ENCODE results near the gene PKP3.
"Not testable (repeated sequence)": the region's sequence is repeated elsewhere in the genome, so short reads cannot be mapped to it uniquely, and the experiment has no call there.

The PKP3 gene

DNA sequence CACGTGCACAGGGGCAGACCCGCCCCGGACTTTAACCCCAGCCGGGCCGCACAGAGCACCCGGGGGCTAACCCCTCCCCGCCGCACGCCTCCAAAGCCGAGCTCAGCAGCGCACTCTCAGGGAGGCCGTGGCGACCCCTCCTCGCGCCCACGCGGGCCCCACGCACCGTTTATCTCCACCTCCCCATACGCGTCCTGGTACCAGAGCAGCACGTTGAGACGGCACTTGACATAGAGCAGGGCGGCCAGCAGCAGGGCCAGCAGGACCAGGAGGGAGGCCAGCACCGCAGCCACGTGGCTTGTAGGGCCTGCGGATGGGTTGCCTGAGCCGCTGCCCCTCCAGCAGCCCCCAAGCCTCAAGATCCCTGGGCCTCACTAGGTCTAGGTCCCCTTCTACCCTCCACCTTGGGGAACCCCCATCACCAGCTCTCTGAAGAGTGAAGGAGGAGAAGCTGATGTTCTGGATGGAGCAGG, 13.7 kb downstream of the PKP3 start:
- TF ChIP-seq, protein P1, sequence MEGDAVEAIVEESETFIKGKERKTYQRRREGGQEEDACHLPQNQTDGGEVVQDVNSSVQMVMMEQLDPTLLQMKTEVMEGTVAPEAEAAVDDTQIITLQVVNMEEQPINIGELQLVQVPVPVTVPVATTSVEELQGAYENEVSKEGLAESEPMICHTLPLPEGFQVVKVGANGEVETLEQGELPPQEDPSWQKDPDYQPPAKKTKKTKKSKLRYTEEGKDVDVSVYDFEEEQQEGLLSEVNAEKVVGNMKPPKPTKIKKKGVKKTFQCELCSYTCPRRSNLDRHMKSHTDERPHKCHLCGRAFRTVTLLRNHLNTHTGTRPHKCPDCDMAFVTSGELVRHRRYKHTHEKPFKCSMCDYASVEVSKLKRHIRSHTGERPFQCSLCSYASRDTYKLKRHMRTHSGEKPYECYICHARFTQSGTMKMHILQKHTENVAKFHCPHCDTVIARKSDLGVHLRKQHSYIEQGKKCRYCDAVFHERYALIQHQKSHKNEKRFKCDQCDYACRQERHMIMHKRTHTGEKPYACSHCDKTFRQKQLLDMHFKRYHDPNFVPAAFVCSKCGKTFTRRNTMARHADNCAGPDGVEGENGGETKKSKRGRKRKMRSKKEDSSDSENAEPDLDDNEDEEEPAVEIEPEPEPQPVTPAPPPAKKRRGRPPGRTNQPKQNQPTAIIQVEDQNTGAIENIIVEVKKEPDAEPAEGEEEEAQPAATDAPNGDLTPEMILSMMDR (IDR thresholded peaks at IDR 0.05; ENCODE audit: control extremely low read depth, extremely low read depth, low read depth, missing control alignments), result no peak
- CTCF ChIA-PET, result interaction anchor here (1.0 to 3.8 kb wide), 8 partner anchors 11 to 157 kb away, joined by 3 to 22 read pairs (median 4); no protein-coding TSS in a partner anchor
- POLR2A ChIA-PET, result interaction anchor here (0.5 to 0.9 kb wide), 3 partner anchors 42 to 168 kb away, joined by 3 to 4 read pairs (median 4); partner anchors contain the start of gene PTDSS2
- DNase-seq (ENCODE audit: extremely low spot score), result no peak

DNA sequence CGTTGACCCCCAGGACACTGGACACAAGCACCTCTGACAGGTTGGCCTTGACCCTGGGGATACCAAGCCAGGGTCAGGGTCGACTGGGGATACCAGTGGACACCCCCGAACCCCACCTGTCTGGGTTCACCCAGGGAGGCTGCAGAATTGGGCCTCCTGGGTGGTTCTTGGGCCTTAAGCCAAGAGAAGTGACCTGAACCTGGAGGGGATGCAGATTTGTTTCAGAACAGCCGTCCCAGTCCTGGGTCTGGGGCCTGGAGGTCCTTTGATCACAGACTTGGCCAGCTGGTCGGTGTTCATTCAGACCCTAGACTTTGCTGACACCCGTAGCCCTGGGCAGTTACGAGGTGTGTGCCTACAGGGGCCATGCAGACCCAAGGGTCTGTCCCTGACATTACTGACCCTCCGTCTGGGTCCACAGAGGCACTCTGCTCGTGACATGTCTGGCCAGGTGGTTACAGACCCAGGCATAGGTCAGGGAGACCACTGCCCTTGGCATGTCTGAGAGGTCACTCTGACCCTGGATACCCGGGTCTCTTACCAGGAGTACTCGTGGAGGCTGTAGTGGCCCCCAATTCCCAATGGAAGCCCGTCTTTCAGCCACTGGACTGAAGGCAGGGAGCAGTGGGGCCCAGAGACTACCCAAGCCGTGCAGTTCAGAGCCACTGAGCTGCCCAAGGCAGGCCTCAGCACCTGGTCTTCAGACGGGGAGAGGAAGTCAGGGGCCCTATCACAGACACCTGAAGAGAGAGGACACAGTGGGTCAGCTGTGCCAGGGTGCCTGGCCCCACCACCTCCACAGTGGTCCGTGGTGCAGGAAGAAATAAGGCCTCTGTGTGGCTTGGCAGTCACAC, 14.4 kb downstream of the PKP3 start:
- TF ChIP-seq, protein P1 (IDR thresholded peaks at IDR 0.05; ENCODE audit: control extremely low read depth, extremely low read depth, low read depth, missing control alignments), result no peak
- ChIA-PET CTCF (interaction anchor here (1.0 to 2.1 kb wide), 4 partner anchors 11 to 158 kb away, joined by 3 to 18 read pairs (median 4); no protein-coding TSS in a partner anchor), POLR2A (no interaction called here)
- no peak for DNase-seq (ENCODE audit: extremely low spot score)

DNA sequence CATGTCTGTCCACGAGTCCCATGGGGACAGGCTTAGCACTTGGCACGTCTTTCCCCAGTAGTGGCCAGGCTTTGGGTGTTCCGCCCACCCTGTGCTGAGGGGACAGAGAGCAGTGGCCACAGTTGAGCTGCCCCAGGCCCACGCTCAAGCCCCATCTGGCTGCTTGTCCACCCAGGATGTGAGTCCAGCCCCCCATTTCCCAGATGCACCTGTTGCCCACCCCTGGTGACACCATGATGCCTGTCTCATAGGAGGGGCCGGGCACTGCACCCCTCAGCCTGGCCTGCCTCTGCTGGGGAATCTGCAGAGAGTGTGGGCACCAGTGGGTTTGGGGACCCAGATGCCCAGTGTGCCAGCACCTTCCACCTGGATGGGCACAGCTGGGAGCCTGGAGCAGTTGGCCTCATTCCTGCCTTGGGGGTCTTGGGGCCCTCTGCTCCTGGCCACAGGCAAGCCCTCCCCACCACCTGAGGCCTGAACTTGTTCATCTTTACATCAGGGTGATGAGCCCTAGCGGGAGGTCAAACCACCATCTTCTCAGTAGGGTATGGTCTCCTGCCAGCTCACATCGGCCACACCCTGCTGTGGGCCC, 15.1 kb downstream of the PKP3 start:
- TF ChIP-seq, protein P1 (IDR thresholded peaks at IDR 0.05; ENCODE audit: control extremely low read depth, extremely low read depth, low read depth, missing control alignments), result no peak
- CTCF ChIA-PET, result interaction anchor here (1.1 kb wide), 2 partner anchors 12 to 38 kb away, joined by 3 to 4 read pairs; no protein-coding TSS in a partner anchor
- POLR2A ChIA-PET, result no interaction called here
- DNase-seq (ENCODE audit: extremely low spot score), result no peak

DNA sequence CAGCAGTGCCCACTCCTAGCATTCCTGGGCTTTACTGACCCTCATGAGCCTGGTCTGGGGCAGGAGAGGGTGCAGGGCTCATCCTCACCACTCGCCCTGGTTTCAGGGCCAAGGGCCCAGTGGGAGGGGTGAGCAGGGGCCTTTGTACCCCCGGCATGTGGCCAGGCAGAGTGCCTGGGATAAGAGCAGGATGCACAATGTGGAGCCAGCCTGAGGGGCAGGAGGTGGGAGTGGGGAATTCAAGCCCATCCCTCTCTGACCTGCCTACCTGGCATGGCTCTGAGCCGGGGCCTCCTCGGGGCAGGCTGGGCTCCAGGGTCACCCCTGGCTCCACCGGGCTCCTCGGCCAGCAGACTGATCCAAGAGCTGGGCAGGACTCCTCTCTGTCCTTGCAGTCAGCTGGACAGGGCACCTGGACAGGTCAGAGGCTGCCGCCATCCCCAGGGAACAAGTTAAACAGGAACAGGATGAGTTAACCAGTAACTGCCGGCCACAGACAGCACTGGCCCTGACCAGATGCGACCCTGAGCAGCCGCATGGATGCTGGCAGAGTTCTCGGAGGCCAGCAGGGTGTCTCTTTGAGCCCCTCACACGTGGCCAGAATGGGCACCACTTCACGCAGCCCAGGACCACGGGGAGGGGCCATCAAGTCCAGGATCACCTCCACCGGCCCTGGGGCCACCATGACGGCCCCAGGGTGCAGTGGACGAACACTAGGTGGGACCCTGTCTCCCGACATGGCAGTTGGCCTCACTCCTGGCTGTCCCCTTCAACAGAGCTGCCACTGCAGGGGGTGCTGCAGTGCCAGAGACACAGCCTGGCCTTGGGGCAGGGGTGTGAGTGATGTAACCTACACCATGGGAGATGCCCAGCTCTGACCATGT, 15.8 kb downstream of the PKP3 start:
- ChIA-PET CTCF (interaction anchor here (0.7 to 1.1 kb wide), 4 partner anchors 13 to 38 kb away, joined by 3 to 4 read pairs (median 3); no protein-coding TSS in a partner anchor), POLR2A (no interaction called here)
- TF ChIP-seq, protein P1 (IDR thresholded peaks at IDR 0.05; ENCODE audit: control extremely low read depth, extremely low read depth, low read depth, missing control alignments), result no peak
- DNase-seq (ENCODE audit: extremely low spot score), result no peak

DNA sequence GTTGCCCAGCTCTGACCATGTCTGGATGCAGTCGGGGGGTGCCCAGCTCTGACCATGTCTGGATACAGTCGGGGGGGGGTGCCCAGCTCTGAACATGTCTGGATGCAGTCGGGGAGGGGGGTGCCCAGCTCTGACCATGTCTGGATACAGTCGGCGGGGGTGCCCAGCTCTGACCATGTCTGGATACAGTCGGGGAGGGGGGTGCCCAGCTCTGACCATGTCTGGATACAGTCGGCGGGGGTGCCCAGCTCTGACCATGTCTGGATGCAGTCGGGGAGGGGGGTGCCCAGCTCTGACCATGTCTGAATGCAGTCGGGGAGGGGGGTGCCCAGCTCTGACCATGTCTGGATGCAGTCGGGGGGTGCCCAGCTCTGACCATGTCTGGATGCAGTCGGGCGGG, 16.7 kb downstream of the PKP3 start:
- CTCF ChIA-PET, result interaction anchor here (0.7 to 1.1 kb wide), 2 partner anchors 14 to 30 kb away, joined by 3 read pairs; no protein-coding TSS in a partner anchor
- POLR2A ChIA-PET; DNase-seq (ENCODE audit: extremely low spot score): not testable (repeated sequence)

DNA sequence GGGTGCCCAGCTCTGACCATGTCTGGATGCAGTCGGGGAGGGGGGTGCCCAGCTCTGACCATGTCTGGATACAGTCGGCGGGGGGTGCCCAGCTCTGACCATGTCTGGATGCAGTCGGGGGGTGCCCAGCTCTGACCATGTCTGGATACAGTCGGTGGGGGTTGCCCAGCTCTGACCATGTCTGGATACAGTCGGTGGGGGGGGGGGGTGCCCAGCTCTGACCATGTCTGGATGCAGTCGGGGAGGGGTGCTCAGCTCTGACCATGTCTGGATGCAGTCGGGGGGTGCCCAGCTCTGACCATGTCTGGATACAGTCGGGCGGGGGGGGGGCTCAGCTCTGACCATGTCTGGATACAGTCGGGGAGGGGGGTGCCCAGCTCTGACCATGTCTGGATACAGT, 17.5 kb downstream of the PKP3 start:
- POLR2A ChIA-PET; DNase-seq (ENCODE audit: extremely low spot score); CTCF ChIA-PET: not testable (repeated sequence)

DNA sequence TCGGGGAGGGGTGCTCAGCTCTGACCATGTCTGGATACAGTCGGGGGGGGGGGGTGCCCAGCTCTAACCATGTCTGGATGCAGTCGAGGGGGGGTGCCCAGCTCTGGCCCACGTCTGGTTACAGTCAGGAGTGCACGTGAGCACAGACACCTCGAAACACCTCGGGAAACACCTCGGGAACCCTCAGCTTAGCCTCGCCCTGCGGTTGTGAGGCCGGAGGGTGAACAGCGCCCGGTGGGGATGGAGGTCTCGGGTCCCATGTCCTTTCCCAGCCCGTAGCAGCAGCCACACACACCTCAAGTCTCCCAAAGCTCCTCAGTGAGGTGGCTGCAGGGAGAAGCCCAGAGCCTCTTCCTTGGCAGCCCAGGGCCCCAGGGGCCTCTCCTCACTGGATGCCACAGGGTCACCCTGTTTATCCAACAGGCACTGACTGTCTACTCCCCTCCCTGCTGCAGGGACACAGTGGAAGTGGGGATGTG, 18.7 kb downstream of the PKP3 start:
- ChIA-PET CTCF (no interaction called here), POLR2A (interaction anchor here (0.5 kb wide), 1 partner anchor 27 kb away, joined by 5 read pairs; no protein-coding TSS in a partner anchor)
- no peak for DNase-seq (ENCODE audit: extremely low spot score)
- TF ChIP-seq, protein P1 (IDR thresholded peaks at IDR 0.05; ENCODE audit: control extremely low read depth, extremely low read depth, low read depth, missing control alignments), result no peak

Data from GM10248 (cell line).